Stomach (tissue), 4 donors: ENCODE results near the gene ATXN2L.

Source experiments
- CTCF ChIP-seq, 7 experiments: fragments of 450-650 bp in 4 of 7; fragments of 200-600 bp in 3 of 7; sonication (generic) in 3 of 7; IDR thresholded peaks; one replicate each; pipeline ENCODE4 v1.5.1; 2016 to 2019; ENCODE audit warnings: antibody characterized with exemption in 7 of 7, control low read depth in 2 of 7, mild to moderate bottlenecking in 1 of 7
- EP300 ChIP-seq: sonication (generic); formaldehyde crosslinking; IDR thresholded peaks from one replicate; pipeline ENCODE4 v1.6.1; 2017; ENCODE audit warnings: antibody characterized with exemption
- POLR2A ChIP-seq, 4 donors: fragments of 450-650 bp; IDR thresholded peaks; one replicate each; pipeline ENCODE4 v1.6.1; 2016; ENCODE audit warnings: antibody characterized with exemption in 4 of 4, control low read depth in 2 of 4, mild to moderate bottlenecking in 1 of 4, moderate library complexity in 1 of 4
- POLR2AphosphoS5 ChIP-seq, 3 donors: sonication (generic); formaldehyde crosslinking; IDR thresholded peaks; one replicate each; pipeline ENCODE4 v1.6.1; 2016; ENCODE audit warnings: antibody characterized with exemption in 3 of 3

GRCh38 chr16:28875134-28876018 lies 52.6 kb downstream of the ATXN2L start:
- TF ChIP-seq CTCF (IDR thresholded peaks at IDR 0.05) (no peak), POLR2AphosphoS5 (IDR thresholded peaks at IDR 0.05) (no peak), EP300 (no peak), POLR2A (IDR thresholded peaks at IDR 0.05) (no peak)
